GM21515 (cell line): ENCODE results near the gene TBX5.

Experiments
- ATAC-seq: cut with Tn5 transposase; IDR thresholded peaks from one replicate; pipeline ENCODE4 v1.9.1; 2021; ENCODE audit not compliant: unreplicated experiment

Gene TBX5

GRCh38 chr12:114327765-114328164, 78.2 kb downstream of the TBX5 start:
- no peak for ATAC-seq

DNA sequence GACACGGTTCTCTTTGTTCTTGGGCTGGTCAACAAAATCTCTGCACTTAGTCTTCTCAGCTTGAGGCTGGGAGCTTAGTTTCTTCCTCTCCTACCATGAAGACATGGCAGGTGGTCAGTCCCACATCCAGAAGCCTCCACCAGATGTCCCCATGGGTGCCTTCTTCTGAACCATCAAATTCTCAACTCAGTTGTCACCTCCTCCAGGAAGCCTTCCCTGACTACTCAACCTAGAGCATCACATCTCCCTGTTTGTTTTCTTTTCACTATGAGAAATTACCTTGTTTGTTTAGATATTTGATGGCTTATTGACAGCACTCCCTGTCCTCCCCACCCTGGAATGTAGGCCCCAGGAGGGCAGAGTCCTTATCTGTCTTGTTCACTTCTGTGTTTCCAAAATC, 84.4 kb downstream of the TBX5 start:
- no peak for ATAC-seq

- ATAC-seq = no peak
These were observed 85.0 kb downstream of the TBX5 start for GRCh38 chr12:114320968-114321367.

- ATAC-seq = no peak
These were observed 85.8 kb downstream of the TBX5 start for GRCh38 chr12:114320101-114320500.

GRCh38 chr12:114319422-114319821, 86.5 kb downstream of the TBX5 start:
- ATAC-seq = no peak

GRCh38 chr12:114318984-114319383, 87.0 kb downstream of the TBX5 start:
- no peak for ATAC-seq

GRCh38 chr12:114316076-114316475, 89.9 kb downstream of the TBX5 start:
- ATAC-seq = no peak

GRCh38 chr12:114314974-114315720, 90.8 kb downstream of the TBX5 start:
- ATAC-seq = no peak

DNA sequence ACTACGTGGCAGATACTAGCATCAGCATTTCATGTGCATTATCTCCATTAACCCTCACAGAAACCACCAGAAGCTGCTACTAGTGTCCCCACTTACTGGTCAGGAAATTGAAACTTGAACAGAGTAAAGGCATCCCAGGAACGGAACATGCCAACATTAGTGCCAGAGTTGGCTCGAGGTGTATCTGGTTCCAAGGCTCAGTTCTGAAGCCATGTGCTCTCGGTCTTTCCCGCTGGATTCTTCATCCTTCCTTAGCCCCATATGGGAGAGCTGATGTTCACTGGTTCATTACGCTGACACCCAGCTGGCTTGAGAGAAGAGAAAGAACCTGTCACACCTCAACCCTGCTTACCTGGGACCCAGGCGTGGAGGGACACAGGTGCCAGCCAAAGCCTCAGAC, 91.5 kb downstream of the TBX5 start:
- no peak for ATAC-seq

GRCh38 chr12:114313910-114314309, 92.0 kb downstream of the TBX5 start:
- no peak for ATAC-seq

DNA sequence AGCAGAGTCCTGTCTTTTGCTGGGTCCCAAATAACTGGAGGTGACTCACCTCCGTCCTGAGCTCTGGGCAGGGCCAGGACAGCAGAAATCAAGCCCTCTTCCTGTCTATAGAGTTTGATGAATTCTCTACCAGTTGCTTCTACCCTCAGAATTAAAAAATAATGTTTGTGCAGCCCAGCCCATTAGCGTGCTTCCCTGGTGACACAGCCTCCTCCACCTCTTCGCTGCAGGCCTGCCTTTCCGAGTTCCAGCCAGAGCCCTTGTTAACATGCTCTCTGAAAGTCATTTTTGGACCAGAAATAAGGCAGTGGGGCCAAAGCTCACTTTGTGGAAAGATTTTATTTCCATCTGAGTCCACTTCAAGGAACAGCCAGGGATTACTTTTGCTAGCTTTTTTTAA, 94.0 kb downstream of the TBX5 start:
- no peak for ATAC-seq

DNA sequence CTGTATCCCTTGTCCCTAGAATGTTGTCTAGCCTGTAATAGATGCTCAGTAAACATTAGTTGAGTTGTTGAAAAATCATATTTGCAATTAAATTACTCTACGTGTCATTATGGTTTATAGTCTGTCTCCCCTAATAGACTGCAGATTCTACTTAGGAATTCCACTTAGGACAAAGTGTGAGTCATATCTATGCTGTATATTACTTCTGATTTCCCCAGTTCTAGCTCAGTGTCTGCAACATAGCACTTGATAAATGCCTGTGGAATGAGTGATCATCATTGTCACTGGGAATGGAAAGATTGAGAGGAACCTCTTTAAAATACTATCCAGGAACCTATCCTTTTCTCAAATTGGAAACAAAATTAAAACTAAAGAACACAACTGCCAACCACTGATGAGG, 99.3 kb downstream of the TBX5 start:
- no peak for ATAC-seq

- no peak for ATAC-seq
These were observed 100.5 kb downstream of the TBX5 start for GRCh38 chr12:114305446-114305845.
